NCI-H2196 (cell line): ENCODE measurements around the gene IFNA4.
"Not testable (repeated sequence)": the region's sequence is repeated elsewhere in the genome, so short reads cannot be mapped to it uniquely, and the experiment has no call there.

Experiments
- DNase-seq: peaks from one replicate; lab custom pipeline; 2025; ENCODE audit not compliant: unreplicated experiment; lab: John Stamatoyannopoulos, UW

The IFNA4 gene

DNA sequence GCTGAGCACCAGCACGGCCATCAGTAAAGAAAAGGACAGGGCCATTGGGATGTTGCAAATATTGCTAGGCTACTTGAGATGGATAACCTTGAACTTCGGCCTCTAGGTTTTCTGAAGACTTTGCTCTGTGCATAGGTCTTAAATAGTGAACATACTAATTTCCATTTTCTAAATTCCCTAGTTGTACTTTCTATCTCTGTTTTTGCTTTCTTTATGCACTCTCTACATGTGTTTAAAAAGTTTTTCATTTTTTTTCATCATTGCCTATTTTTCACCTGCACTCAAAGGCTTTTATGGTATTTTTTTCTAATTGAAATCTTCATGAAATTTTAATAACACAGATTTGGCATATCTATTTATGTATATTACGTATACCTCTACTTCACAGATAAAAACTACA is at the start of gene IFNA4:
IFNA4 (minus strand) TSS at position 101 of the 400 bp plus-strand sequence; CDS start at position 45, 56 bp downstream.
- not testable (repeated sequence) for DNase-seq

DNA sequence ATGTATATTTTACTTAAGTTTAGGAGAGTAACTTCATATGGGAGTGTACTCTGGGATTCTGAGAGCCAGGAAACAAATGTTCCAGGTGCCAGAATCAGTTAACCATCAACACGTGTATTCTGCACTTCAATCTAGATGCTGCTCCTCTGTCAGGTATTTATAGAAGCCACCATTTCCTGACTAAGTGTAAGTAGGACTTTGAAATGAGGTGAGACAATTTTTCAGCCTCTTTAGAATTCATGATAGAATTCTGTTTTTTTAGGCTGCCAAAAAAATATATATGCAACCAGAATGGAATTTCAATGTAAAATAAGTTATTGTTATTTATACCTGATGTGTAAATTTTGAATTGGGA is 49.0 kb upstream of the IFNA4 start:
- DNase-seq: not testable (repeated sequence)

DNA sequence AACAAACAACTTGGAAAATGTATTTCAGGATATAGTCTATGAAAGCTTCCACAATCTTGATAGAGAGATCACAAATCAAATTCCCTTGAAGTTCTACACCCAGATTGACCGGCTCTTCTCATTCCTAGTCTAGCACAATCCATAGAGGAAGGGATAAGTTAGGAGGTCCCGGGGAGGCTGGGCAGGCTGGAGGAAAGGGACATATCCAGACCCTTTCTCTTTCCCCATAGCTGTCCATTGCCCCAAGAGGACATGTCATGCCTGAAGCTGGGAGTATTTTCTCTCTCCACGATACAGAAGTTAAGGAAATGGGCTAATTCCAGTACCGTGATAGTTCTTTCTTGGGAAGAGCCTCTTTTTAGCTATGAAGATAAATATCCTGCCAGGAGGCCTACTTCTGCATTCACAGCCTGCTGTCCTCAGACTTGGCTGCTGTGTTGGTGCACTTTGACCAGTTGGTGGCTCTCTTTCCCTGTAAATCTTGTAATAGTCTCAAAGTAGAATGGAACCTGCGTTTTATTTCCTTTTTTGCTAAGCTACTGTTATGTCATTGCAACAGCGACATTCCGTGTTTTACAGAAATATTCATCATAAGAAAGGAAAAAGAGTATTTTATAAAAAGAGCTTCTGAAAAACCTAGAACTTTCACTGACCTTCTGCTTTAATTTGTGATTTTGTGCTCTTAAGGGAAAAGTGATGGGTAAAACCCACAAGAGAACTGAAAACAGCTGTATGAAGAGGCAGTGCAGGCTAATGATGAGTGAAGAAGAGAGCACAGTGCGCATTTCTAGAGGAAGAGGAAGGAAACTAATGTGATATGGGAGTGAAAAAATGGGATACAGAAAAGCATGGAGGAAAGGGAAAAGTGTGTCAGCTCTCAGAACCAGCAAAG is 48.3 kb upstream of the IFNA4 start:
- DNase-seq: peak; percentile 9

DNA sequence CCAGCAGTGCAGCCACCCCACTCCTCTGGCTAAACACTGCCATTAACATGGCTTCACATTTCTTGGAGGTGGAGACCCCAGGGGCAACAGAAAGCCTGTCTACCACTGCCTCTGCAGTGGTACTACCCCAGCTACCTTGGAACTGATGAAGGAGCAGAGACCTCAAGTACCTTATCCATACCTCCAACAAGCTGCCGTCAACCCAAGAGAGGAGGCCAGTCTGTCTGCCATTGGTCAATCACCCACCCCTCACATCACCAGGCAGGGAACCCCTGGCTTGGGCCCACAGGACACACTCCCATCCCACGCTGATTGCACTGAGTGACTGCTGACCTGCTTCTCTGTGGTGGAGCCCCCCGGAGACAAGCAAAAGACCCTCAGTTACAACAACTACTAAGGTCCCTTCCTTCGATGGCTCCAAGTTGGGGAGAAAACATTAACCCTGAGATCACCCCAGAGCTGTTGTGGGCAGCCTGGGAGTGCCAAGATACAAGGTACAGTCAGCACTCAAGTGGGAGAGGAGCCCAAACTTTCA is 46.8 kb upstream of the IFNA4 start:
- DNase-seq: no peak

DNA sequence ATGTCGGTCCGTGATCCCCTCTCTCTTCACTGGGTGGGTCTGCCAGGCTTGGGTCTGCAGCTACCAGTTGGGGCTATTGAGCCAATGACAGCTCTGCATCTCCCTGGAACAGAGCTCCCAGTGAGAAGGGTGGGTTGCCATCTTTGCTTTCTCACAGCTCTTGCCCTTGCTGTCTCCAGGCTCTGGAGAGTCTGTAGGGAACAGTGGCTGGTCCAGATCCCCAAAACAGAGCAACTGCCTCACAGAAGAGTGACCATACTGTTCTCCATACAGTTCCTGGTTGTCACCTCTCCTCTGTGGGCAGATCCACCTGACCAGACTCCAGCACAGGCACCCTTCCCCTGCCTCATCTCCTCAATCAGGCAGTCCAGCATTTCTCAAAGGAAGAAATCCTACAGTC is 45.9 kb upstream of the IFNA4 start:
- no peak for DNase-seq

DNA sequence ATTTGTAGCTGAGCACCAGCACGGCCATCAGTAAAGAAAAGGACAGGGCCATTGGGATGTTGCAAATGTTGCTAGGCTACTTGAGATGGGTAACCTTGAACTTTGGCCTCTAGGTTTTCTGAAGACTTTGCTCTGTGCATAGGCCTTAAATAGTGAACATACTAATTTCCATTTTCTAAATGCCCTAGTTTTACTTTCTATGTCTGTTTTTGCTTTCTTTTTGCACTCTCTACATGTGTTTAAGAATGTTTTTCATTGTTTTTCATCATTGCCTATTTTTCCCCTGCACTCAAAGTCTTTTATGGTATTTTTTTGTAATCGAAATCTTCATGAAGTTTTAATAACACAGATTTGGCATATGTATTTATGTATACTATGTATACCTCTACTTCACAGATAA is 40.7 kb upstream of the IFNA4 start, which contains the start of gene IFNA17:
IFNA17 (minus strand) TSS at position 101 of the 400 bp plus-strand sequence; CDS start at position 52, 49 bp downstream.
- no peak for DNase-seq

DNA sequence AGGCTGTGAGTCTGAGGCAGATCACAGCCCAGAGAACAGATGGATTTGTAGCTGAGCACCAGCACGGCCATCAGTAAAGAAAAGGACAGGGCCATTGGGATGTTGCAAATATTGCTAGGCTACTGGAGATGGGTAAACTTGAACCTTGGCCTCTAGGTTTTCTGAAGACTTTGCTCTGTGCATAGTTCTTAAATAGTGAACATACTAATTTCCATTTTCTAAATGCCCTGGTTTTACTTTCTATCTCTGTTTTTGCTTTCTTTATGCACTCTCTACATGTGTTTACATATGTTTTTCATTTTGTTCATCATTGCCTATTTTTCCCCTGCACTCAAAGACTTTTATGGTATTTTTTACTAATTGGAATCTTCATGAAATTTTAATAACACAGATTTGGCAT is 29.8 kb upstream of the IFNA4 start, which contains the start of gene IFNA16:
IFNA16 (minus strand) TSS at position 101 of the 400 bp plus-strand sequence; CDS start at position 95, 6 bp downstream.
- DNase-seq: not testable (repeated sequence)

DNA sequence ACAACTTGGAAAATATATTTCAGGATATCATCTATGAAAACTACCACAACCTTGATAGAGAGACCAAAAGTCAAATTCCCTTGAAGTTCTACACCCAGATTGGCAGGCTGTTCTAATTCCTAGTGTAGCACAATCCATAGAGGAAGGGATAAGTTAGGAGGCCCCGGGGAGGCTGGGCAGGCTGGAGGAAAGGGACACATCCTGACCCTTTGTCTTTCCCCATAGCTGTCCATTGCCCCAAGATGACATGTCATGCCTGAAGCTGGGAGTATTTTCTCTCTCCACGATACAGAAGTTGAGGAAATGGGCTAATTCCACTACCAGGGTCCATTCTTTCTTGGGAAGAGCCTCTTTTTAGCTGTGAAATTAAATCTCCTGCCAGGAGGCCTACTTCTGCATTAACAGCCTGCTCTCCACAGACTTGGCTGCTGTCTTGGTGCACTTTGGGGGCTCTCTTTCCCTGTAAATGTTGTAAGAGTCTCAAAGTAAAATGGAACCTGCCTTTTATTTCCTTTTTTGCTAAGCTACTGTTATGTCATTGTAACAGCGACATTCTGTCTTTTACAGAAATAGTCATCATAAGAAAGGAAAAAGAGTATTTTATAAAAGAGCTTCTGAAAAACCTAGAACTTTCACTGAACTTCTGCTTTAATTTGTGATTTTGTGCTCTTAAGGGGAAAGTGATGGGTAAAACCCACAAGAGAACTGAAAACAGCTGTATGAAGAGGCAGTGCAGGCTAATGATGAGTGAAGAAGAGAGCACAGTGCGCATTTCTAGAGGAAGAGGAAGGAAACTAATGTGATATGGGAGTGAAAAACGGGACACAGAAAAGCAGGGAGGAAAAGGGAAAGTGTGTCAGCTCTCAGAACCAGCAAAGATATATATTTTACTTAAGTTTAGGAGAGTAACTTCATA is 26.3 kb upstream of the IFNA4 start:
- DNase-seq: not testable (repeated sequence)

DNA sequence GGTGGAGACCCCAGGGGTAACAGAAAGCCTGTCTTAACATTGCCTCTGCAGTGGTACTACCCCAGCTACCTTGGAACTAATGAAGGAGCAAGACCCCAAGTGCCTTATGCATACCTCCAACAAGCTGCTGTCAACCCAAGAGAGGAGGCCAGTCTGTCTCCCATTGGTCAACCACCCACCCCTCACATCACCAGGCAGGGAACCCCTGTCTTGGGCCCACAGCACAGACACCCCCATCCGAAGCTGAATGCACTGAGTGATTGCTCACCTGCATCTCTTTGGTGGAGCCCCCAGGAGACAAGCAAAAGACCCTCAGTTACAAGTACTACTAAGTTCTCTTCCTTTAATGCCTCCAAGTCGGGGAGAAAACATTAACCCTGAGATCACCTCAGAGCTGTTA is 24.8 kb upstream of the IFNA4 start:
- not testable (repeated sequence) for DNase-seq

DNA sequence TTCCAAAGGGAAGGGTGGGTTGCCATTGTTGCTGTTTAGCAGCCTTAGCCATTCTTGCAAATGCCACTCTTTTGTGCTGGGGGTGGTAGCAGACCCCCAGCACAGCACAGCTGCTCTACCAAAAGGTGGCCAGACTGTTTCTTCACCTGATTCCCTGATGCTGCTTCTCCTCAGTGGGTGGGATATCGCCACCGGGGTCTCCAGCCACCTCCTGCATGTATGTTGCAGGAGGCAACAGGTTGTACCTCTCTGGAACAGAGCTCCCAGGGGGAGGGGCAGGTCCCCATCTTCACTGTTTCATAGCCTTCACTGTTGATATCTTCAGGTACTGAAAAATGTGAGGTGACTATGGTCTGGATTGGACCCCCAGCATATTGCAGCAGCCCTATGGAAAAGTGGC is 23.4 kb upstream of the IFNA4 start:
- DNase-seq: not testable (repeated sequence)

DNA sequence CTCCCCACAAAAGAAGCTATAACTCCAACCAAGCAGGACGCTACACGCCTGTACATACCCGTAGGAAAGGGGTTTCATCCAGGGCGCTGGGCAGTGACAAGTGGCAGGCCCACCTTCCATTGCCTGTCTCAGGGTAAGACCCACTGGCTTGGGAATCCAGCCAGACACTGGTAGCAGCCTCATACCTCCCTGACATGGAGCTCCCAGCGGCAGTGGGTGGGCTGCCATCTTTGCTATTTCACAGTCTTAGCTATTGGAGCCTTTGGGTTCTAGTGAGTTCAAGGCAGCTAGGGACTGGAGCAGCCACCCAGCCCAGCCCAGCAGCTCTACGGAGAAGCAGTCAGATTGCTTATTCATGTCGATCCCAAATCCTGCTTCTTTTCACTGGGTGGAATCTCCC is 22.9 kb upstream of the IFNA4 start:
- no peak for DNase-seq

DNA sequence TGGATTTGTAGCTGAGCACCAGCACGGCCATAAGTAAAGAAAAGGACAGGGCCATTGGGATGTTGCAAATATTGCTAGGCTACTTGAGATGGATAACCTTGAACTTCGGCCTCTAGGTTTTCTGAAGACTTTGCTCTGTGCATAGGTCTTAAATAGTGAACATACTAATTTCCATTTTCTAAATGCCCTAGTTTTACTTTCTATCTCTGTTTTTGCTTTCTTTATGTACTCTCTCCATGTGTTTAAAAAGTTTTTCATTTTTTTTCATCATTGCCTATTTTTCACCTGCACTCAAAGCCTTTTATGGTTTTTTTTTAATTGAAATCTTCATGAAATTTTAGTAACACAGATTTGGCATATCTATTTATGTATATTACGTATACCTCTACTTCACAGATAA is 19.7 kb upstream of the IFNA4 start, which contains the start of gene IFNA10:
IFNA10 (minus strand) TSS at position 101 of the 400 bp plus-strand sequence; CDS start at position 55, 46 bp downstream.
- not testable (repeated sequence) for DNase-seq

DNA sequence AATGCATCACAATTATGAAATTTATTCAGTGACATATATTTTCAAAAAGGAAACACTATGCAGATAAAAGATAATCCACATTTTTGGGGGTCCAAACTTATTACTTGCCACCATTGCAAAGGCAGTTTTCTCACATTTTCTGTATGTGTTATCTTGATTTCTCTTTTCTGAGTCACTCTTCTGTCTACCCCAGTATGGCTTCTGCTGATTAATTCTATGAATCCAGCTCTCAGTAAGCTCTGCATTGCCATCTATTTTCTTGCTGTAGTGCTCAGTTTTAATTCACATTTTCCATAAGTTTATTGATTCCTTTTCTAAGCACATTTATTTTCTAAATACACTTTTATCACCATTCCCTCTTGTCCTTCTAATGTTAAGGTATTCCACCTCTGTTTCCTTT is 17.8 kb upstream of the IFNA4 start:
- no peak for DNase-seq

DNA sequence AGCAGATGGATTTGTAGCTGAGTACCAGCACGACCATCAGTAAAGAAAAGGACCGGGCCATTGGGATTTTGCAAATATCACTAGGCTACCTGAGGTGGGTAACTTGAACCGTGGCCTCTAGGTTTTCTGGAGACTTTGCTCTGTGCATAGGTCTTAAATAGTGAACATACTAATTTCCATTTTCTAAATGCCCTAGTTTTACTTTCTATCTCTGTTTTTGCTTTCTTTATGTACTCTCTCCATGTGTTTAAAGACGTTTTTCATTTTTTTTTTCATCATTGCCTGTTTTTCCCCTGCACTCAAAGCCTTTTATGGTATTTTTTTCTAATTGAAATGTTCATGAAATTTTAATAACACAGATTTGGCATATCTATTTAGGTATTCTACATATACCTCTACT is 14.7 kb upstream of the IFNA4 start, which contains the start of gene IFNA7:
IFNA7 (minus strand) TSS at position 101 of the 400 bp plus-strand sequence; CDS start at position 61, 40 bp downstream.
- not testable (repeated sequence) for DNase-seq

DNA sequence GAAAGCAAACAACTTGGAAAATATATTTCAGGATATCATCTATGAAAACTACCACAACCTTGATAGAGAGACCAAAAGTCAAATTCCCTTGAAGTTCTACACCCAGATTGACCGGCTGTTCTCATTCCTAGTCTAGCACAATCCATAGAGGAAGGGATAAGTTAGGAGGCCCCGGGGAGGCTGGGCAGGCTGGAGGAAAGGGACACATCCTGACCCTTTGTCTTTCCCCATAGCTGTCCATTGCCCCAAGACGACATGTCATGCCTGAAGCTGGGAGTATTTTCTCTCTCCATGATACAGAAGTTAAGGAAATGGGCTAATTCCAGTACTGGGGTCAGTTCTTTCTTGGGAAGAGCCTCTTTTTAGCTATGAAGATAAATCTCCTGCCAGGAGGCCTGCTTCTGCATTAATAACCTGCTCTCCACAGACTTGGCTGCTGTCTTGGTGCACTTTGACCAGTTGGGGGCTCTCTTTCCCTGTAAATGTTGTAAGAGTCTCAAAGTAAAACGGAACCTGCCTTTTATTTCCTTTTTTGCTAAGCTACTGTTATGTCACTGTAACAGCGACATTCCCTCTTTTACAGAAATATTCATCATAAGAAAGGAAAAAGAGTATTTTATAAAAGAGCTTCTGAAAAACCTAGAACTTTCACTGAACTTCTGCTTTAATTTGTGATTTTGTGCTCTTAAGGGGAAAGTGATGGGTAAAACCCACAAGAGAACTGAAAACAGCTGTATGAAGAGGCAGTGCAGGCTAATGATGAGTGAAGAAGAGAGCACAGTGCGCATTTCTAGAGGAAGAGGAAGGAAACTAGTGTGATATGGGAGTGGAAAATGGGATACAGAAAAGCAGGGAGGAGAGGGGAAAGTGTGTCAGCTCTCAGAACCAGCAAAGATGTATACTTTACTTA is 7.7 kb upstream of the IFNA4 start:
- not testable (repeated sequence) for DNase-seq

DNA sequence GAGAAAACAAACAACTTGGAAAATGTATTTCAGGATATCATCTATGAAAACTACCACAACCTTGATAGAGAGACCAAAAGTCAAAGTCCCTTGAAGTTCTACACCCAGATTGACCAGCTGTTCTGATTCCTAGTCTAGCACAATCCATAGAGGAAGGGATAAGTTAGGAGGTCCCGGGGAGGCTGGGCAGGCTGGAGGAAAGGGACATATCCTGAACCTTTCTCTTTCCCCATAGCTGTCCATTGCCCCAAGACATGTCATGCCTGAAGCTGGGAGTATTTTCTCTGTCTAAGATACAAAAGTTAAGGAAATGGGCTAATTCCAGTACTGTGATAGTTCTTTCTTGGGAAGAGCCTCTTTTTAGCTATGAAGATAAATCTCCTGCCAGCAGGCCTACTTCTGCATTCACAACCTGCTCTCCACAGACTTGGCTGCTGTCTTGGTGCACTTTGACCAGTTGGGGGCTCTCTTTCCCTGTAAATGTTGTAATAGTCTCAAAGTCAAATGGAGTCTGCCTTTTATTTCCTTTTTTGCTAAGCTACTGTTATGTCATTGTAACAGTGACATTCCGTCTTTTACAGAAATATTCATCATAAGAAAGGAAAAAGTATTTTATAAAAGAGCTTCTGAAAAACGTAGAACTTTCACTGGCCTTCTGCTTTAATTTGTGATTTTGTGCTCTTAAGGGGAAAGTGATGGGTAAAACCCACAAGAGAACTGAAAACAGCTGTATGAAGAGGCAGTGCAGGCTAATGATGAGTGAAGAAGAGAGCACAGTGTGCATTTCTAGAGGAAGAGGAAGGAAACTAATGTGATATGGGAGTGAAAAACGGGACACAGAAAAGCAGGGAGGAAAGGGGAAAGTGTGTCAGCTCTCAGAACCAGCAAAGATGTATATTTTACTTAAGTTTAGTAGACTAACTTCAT is 4.3 kb downstream of the IFNA4 start:
- DNase-seq: not testable (repeated sequence)

DNA sequence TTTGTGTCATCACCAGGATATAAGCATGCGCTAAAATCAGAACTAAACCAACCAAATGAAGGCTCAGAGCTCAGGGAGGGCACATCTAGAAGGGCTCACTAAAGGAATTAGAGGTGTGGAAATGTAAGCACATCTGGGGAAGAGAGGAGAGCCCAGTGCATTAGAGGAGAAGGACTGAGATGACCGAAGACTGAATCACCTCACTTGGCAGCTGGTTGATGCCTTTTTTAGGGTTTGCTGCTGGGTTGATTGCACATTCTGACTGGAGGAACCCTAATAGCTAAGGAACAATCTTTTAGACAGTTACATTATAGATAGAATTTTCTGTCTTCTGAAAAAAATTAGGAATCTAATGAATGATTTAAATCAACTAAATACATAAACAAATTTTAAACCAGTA is 12.7 kb downstream of the IFNA4 start:
- DNase-seq: no peak

DNA sequence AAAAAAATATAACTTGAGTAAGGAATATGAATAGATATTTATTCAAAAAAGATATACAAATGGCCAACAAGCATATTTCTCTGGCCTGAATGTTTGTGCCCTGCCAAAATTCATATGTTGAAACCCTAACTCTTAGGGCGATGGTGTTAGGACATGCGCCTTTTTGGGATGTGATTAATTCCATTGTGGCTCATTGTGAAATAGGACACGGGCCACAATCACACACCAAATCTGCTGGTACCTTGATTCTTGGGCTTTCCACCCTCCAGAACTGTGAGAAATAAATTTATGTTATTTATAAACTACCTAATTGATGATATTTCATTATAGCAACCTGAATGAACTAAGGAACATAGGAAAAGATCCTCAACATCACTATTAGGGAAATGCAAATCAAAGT is 15.2 kb downstream of the IFNA4 start:
- no peak for DNase-seq

DNA sequence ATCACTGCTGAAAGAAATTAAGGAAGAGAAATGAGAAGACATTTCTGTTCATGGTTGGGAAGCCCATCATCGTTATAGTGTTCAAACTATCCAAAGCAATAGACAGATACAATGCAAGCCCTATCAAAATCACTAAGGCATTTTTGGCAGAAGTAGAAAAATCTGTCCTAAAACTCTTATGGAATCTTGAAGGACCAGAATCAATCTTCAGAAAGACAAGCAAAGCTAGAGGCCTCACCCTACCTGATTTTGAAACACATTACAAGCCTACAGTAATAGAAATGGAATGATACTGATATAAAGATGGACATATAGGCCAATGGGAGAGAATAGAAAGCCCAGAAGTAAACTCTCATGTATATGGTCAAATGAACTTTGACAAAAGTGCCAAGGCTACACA is 16.0 kb downstream of the IFNA4 start:
- no peak for DNase-seq
